GM19328 (cell line): ENCODE data around the gene COL6A1.

Source experiments
- ATAC-seq: cut with Tn5 transposase; IDR thresholded peaks from one replicate; pipeline ENCODE4 v1.9.1; 2021; ENCODE audit warnings: mild to moderate bottlenecking, moderate library complexity; ENCODE audit not compliant: unreplicated experiment

The COL6A1 gene

DNA sequence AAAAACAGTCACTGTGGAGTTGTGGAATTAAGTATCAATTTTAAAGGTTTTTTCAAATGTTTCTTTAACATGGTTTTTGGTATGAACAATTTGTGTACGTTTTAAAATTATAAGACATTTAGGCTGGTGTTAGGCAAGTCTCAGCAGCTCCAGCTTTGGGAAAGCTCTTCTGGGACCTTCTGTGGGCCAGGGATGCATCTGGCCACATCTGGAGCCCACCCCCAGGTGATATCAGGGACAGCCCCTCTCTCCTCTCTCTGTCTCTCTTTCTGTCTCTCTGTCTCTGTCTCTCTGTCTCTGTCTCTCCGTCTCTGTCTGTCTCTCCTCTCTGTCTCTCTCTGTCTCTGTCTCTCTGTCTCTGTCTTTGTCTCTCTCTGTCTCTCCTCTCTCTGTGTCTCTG, 1.3 kb upstream of the COL6A1 start:
- ATAC-seq, result no peak

GRCh38 chr21:45980697-45981096, 873 bp upstream of the COL6A1 start:
- ATAC-seq, result no peak

GRCh38 chr21:45982092-45982757, 655 bp downstream of the COL6A1 start:
- ATAC-seq, result no peak

GRCh38 chr21:45982758-45983648, 1.4 kb downstream of the COL6A1 start:
- ATAC-seq, result no peak

DNA sequence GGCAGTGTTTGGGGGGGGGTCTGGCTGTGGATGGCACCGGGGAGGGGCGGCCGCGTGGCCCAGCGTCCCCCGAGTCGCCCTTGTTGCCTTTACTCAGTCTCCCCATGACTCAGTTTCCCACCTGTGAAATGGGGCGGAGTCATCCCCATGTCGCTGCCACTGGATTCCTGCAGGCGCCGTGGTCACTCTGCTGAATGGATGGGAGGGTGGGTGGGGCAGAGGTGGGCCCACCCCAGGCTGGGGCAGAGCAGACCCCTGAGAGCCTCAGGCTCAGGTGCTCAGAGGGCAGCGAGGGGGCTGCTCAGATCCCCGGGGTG, 2.0 kb downstream of the COL6A1 start:
- no peak for ATAC-seq

DNA sequence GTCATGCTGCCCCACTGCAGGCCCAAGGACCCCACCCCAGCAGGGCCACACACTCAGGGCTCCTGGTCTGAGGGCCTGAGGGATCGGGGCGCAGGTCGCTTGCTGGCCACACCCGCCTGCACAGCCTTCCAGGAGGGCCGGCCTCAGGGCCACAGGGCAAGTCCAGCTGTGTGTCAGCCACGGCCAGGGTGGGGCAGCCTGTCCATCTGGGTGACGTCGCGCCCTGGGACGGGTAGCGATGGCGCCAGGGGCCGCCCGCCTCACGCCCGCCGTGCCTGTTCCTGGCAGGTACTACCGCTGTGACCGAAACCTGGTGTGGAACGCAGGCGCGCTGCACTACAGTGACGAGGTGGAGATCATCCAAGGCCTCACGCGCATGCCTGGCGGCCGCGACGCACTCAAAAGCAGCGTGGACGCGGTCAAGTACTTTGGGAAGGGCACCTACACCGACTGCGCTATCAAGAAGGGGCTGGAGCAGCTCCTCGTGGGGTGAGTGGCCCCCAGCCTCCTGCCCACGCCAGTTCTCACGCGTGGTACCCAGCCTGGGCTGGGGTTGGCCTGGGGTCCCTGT, 2.5 kb downstream of the COL6A1 start:
- no peak for ATAC-seq

GRCh38 chr21:45984584-45985095, 3.1 kb downstream of the COL6A1 start:
- ATAC-seq, result no peak

GRCh38 chr21:45985471-45986315, 4.1 kb downstream of the COL6A1 start:
- no peak for ATAC-seq

- no peak for ATAC-seq
These were observed 4.9 kb downstream of the COL6A1 start for GRCh38 chr21:45986316-45987051.

DNA sequence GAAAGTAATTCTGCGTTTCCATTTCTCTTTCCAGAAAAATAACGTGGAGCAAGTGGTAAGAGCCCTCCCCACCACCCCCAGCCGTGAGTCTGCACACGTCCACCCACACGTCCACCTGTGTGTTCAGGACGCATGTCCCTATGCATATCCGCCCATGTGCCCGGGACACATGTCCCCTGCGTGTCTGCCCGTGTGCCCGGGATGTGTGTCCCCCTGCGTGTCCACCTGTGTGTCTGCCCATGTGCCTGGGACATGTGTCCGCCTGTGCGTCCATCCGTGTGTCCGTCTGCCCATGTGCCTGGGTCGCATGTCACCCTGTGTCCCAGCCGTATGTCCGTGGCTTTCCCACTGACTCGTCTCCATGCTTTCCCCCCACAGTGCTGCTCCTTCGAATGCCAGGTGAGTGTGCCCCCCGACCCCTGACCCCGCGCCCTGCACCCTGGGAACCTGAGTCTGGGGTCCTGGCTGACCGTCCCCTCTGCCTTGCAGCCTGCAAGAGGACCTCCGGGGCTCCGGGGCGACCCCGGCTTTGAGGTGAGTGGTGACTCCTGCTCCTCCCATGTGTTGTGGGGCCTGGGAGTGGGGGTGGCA, 5.6 kb downstream of the COL6A1 start:
- no peak for ATAC-seq

DNA sequence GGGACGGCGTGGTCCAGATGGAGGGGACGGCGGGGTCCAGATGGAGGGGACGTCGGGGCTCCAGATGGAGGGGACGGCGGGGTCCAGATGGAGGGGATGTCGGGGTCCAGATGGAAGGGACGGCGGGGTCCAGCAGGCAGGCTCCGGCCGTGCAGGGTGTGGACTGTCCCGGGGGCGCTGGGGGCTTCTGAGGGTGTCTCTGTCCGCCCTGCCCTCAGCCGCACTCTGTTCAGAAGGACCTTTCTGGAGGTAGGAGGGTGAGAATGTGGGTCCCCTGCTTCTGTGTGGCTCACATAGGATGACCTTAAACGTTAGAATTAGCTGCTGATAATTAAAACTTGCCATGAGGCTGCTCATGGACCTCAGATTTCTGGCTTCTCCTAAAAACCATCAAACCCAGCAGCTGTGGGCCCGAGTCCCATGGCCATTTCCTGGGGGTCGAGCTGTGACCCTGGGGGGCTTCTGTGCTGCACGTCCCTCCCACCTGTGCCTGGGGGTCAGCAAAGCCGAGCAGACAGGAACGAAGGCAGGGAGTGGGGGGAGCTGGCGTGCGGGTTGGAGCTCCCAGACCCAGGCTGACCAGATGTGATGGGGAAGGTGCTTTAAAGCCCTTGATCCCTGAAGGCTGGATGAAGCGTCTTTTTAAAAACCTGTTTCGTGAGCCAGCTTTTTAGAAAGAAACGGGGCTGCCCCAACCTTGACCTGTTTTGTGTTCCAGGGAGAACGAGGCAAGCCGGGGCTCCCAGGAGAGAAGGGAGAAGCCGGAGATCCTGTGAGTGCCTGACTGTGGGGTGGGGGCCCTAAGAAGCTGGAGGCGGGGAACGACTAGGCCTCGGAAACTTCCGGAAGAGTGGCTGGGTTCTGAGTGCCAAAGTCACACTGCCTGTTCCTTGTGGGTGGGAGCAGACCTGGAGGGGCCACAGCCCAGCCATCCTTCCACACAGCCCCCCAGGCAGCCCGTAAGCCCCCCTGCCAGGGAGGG, 7.1 kb downstream of the COL6A1 start:
- no peak for ATAC-seq

- ATAC-seq, result no peak
These were observed 7.9 kb downstream of the COL6A1 start for GRCh38 chr21:45989355-45990048.

DNA sequence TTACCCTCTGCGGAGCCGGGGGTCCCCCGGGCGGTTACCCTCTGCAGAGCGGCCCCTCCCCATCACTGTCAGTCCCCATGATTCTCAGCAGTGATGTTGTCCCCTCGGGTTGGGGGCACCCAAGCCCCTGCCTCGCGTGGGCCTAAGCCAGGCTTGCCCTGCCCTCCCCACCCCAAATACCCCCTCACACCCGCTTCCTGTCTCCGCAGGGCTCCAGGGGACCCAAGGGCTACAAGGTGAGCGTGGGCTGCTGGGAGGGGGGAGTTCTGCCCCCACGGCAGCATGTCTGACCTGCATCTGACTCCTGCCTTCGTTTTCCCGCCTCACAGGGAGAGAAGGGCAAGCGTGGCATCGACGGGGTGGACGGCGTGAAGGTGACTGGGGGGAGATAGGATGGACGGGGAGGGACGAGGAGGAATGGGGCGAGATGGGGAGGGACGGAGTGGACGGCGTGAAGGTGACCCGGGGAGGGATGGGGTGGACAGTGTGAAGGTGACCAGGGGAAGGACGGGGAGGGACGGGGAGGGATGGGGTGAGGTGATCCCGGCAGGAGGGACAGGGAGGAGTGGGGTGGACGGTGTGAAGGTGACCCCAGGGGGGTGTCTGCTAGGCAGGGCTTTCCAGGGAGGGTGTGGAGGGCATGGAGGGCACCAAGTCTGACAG, 8.6 kb downstream of the COL6A1 start:
- ATAC-seq, result no peak

DNA sequence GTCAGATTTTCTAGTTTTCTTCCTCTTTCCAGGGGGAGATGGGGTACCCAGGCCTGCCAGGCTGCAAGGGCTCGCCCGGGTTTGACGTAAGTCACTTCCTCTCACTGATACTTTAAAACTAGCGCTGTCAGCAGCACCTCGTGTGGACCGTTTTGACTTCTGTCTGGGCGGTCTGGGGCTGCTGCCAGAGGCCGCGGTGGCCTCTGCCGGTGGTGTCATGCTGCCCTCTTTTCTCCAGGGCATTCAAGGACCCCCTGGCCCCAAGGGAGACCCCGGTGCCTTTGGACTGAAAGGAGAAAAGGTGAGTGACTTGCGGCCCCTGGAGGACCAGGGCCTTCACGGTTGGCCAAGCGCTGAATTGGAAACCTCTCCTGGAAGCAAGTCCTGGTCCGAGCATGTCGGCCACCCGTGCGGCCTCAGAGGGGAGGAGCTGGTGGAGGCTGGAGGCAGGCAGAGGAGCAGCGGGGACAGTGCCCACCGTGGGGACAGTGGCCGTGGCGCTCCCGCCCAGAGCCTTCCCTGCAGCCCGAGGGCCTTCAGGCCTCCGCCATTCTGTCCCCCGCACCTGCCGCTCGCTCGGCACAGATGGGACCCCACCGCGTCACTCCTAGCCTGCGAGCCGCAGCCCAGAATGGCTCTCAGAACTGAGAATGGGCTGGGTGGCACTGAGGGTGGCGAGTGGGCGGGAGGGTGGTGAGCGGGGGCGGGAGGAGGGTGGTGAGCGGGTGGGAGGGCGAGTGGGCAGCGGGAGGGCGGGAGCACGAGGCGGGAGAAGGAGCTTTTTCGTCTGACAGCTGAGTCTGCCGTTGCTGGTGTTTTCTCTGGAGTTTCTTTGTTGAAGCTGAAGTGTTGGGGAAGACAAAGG, 9.4 kb downstream of the COL6A1 start:
- ATAC-seq, result no peak

- no peak for ATAC-seq
These were observed 10.2 kb downstream of the COL6A1 start for GRCh38 chr21:45991606-45992300.
